KOPT-K1 (cell line): ENCODE results near the gene TAF11L11.
"Not testable (repeated sequence)": the region's sequence is repeated elsewhere in the genome, so short reads cannot be mapped to it uniquely, and the experiment has no call there.

Experiments used
- H3K27ac ChIP-seq: fragments of 200-600 bp; sonication (generic); 2 replicates; pipeline ENCODE4 v1.5.1; 2016; ENCODE audit warnings: antibody characterized with exemption, mild to moderate bottlenecking, low read depth, low read length; ENCODE audit not compliant: poor library complexity, severe bottlenecking
- H3K36me3 ChIP-seq: fragments of 200-600 bp; sonication (generic); 2 replicates; pipeline ENCODE4 v1.5.1; 2017; ENCODE audit warnings: antibody characterized with exemption, mild to moderate bottlenecking, low read length, moderate library complexity; ENCODE audit not compliant: insufficient read depth
- H3K9me3 ChIP-seq: fragments of 200-600 bp; sonication (generic); 2 replicates; pipeline ENCODE4 v1.5.1; 2017; ENCODE audit warnings: antibody characterized with exemption, low read length, mild to moderate bottlenecking; ENCODE audit not compliant: insufficient read depth, poor library complexity, severe bottlenecking

Gene TAF11L11

GRCh38 chr5:17603880-17604279, at the start of gene TAF11L11:
Gene TAF11L11 (plus strand): TSS chr5:17604183.
- not testable (repeated sequence) for H3K9me3 ChIP-seq, H3K27ac ChIP-seq, H3K36me3 ChIP-seq

- not testable (repeated sequence) for H3K9me3 ChIP-seq, H3K27ac ChIP-seq, H3K36me3 ChIP-seq
Observed at GRCh38 chr5:17585658-17586057, 18.3 kb upstream of the TAF11L11 start, which contains the start of gene TAF11L7. Gene TAF11L7 (minus strand): TSS chr5:17585758.

DNA sequence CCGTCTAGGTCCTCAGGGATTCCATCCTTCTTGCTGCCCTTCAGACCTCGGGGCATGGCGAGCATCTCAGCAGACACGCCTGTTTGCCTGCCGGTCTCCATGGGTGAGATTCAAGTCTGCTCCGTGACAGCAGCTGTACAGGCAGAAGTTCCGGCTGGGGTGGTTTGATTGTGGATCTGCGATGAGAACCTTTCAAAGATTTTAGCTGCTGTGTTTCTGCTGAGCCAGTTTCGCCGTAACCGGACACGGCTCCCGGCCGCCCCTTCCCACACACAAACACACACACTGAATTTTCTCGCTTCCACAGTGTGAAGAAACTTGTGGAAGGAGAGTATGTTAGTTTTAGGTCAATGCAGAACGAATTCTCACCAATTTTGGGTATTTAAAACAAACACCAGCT, 13.1 kb upstream of the TAF11L11 start, which contains the start of gene TAF11L8:
Gene TAF11L8, minus strand, starts transcription at position 101 of the 400 bp plus-strand sequence.
- H3K9me3 ChIP-seq, H3K36me3 ChIP-seq, H3K27ac ChIP-seq: not testable (repeated sequence)

DNA sequence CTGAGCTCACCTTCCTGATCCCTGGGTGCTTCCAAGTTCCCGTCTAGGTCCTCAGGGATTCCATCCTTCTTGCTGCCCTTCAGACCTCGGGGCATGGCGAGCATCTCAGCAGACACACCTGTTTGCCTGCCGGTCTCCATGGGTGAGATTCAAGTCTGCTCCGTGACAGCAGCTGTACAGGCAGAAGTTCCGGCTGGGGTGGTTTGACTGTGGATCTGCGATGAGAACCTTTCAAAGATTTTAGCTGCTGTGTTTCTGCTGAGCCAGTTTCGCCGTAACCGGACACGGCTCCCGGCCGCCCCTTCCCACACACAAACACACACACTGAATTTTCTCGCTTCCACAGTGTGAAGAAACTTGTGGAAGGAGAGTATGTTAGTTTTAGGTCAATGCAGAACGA, 9.7 kb upstream of the TAF11L11 start, which contains the start of gene TAF11L9:
Gene TAF11L9, minus strand, starts transcription at position 140 of the 400 bp plus-strand sequence.
- not testable (repeated sequence) for H3K36me3 ChIP-seq, H3K27ac ChIP-seq, H3K9me3 ChIP-seq

- H3K36me3 ChIP-seq: not testable (repeated sequence)
Observed at GRCh38 chr5:17597728-17598127, 6.3 kb upstream of the TAF11L11 start, which contains the start of gene TAF11L10. Gene TAF11L10 (minus strand): TSS chr5:17597828.

DNA sequence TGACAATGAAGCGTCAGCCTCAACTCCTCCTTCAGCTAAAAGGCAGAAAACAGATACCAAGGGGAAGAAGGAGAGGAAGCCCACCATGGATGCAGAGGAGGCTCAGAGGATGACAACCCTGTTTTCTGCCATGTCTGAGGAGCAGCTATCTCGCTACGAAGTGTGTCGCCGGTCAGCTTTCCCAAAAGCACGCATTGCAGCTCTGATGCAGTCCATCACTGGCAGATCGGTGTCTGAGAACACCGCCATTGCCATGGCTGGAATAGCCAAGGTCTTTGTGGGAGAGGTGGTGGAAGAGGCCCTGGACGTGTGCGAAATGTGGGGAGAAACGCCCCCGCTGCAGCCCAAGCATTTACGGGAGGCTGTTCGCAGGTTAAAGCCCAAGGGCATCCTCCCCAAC, 968 bp downstream of the TAF11L11 start:
- no peak overlapping the region for H3K27ac ChIP-seq
- no peaks in the 10 kb centered on the region for H3K9me3 ChIP-seq
- no peaks in the 10 kb centered on the region for H3K36me3 ChIP-seq

More at GRCh38 chr5:17597728-17598127, 6.3 kb upstream of the TAF11L11 start, which contains the start of gene TAF11L10:
- H3K27ac ChIP-seq, H3K9me3 ChIP-seq: not testable (repeated sequence)

DNA sequence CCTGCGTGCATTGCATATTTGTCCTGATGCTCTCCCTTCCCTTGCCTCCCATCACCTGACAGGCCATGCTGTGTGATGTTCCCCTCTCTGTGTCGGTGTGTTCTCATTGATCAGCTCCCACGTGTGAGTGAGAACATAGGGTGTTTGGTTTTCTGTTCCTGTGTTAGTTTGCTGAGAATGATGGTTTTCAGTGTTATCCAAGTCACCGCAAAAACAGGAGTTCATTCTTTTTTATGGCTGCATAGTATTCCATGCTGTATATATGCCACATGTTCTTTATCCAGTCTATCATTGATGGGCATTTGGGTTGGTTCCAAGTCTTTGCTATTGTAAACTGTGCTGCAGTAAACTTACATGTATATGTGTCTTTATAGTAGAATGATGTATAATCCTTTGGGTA, 3.5 kb downstream of the TAF11L11 start:
- H3K36me3 ChIP-seq, H3K9me3 ChIP-seq, H3K27ac ChIP-seq: not testable (repeated sequence)

GRCh38 chr5:17610092-17610491, 6.1 kb downstream of the TAF11L11 start, which contains the start of gene TAF11L12:
Gene TAF11L12 (plus strand): TSS chr5:17610392.
- H3K36me3 ChIP-seq, H3K9me3 ChIP-seq, H3K27ac ChIP-seq: not testable (repeated sequence)

- H3K36me3 ChIP-seq: no peaks in the 10 kb centered on the region
- H3K27ac ChIP-seq: no peak overlapping the region
- H3K9me3 ChIP-seq: no peaks in the 10 kb centered on the region
Observed at GRCh38 chr5:17614872-17615605, 11.1 kb downstream of the TAF11L11 start.

DNA sequence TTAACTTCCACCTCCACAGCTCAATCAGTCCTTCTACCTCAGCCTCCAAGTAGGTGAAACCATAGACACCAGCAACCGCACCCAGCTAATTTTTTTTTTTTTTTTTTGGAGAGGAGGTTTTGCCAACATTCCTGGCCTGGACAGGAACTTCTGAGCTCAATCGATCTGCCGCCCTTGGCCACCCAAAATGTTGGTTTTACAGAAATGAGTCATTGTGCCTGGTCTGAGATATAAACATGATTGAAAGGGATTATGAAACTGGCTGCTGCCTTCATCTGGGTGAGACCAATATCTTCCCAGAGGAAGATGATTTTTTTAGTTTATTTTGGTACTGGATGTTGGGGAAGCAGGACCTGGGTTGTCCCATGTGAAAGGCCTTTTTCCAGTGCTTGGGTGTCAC, 15.4 kb downstream of the TAF11L11 start:
- Histone ChIP-seq H3K27ac (no peak overlapping the region), H3K9me3 (no peaks in the 10 kb centered on the region), H3K36me3 (no peaks in the 10 kb centered on the region)

- no peaks in the 10 kb centered on the region for H3K36me3 ChIP-seq
- no peak overlapping the region for H3K27ac ChIP-seq
Observed at GRCh38 chr5:17620627-17621026, 16.6 kb downstream of the TAF11L11 start.

GRCh38 chr5:17625686-17626085, 21.7 kb downstream of the TAF11L11 start:
- no peak overlapping the region for H3K27ac ChIP-seq
- H3K36me3 ChIP-seq: no peaks in the 10 kb centered on the region
- H3K9me3 ChIP-seq: no peaks in the 10 kb centered on the region

More at GRCh38 chr5:17620627-17621026, 16.6 kb downstream of the TAF11L11 start:
- H3K9me3 ChIP-seq: no peaks in the 10 kb centered on the region

GRCh38 chr5:17631788-17632187, 27.8 kb downstream of the TAF11L11 start, which contains the start of gene TAF11L13:
Gene TAF11L13 (plus strand): TSS chr5:17632088.
- H3K9me3 ChIP-seq, H3K36me3 ChIP-seq, H3K27ac ChIP-seq: not testable (repeated sequence)

- Histone ChIP-seq H3K36me3 (no peaks in the 10 kb centered on the region), H3K27ac (no peak within 1 kb of the TSS), H3K9me3 (no peaks in the 10 kb centered on the region)
Observed at GRCh38 chr5:17634160-17634559, 30.2 kb downstream of the TAF11L11 start, which contains the start of gene TAF11L14. Gene TAF11L14 (plus strand): TSS chr5:17634460.

- not testable (repeated sequence) for H3K27ac ChIP-seq, H3K36me3 ChIP-seq, H3K9me3 ChIP-seq
Observed at GRCh38 chr5:17649232-17649631, 45.2 kb downstream of the TAF11L11 start.
